ENCODE data around the gene TMEM270. TPM values are rescaled to one million over a fixed set of nuclear protein-coding genes. Genes with fewer than 3 reads are reported as not detected.
"Not testable (repeated sequence)": the region's sequence is repeated elsewhere in the genome, so short reads cannot be mapped to it uniquely, and the experiment has no call there.

The TMEM270 gene
- not detected for polyA plus RNA-seq (ENCODE audit: low read depth in 6 of 6)

GRCh38 chr7:73860859-73861258 lies at the start of gene TMEM270:
Gene TMEM270 (plus strand): TSS chr7:73861159. CDS start chr7:73861195, 36 bp downstream.
- no peaks in the 10 kb centered on the region for H3K36me3 Mint-ChIP-seq
- peak within 1 kb of the TSS in 1 of 6 donors; percentile 32 for H3K27ac Mint-ChIP-seq
- DNase-seq (no peak), ATAC-seq (ENCODE audit: low read depth in 2 of 2) (no peak)
- no peak within 1 kb of the TSS for H3K4me3 Mint-ChIP-seq
- peaks cover 0 to 1% (median under 1%) of the 10 kb centered on the region in 3 donors for H3K4me1 Mint-ChIP-seq
- peaks cover 0 to 5% (median 0%) of the 10 kb centered on the region in 7 donors for H3K9me3 Mint-ChIP-seq
- peaks cover 4 to 41% (median 28%) of the 10 kb centered on the region in 3 donors for H3K27me3 Mint-ChIP-seq

- Mint-ChIP-seq H3K9me3 (peaks cover 0 to 21% (median 14%) of the 10 kb centered on the region in 7 donors), H3K4me3 (no peak overlapping the region), H3K27ac (no peak overlapping the region), H3K4me1 (no peaks in the 10 kb centered on the region), H3K36me3 (peaks cover 0 to 11% of the 10 kb centered on the region in 2 donors), H3K27me3 (peaks cover 9 to 20% (median 12%) of the 10 kb centered on the region in 3 donors)
- peak; percentile 23 for DNase-seq
- ATAC-seq (ENCODE audit: low read depth in 2 of 2), result peak; percentile 49 to 71
These were observed 49.2 kb upstream of the TMEM270 start for GRCh38 chr7:73811760-73812168.

GRCh38 chr7:73812996-73813395 lies 48.0 kb upstream of the TMEM270 start:
- Mint-ChIP-seq H3K36me3 (peaks cover 0 to 13% of the 10 kb centered on the region in 2 donors), H3K9me3 (peaks cover 0 to 21% (median 14%) of the 10 kb centered on the region in 7 donors), H3K4me1 (no peaks in the 10 kb centered on the region), H3K27ac (no peak overlapping the region), H3K4me3 (no peak overlapping the region), H3K27me3 (peaks cover 9 to 27% (median 12%) of the 10 kb centered on the region in 3 donors)
- DNase-seq, result no peak
- ATAC-seq (ENCODE audit: low read depth in 2 of 2), result no peak

- peaks cover 9 to 26% (median 12%) of the 10 kb centered on the region in 3 donors for H3K27me3 Mint-ChIP-seq
- H3K36me3 Mint-ChIP-seq, result peaks cover 0 to 17% of the 10 kb centered on the region in 2 donors
- H3K27ac Mint-ChIP-seq, result no peak overlapping the region
- H3K9me3 Mint-ChIP-seq, result peaks cover 0 to 21% (median 14%) of the 10 kb centered on the region in 7 donors
- no peak for ATAC-seq (ENCODE audit: low read depth in 2 of 2)
- no peak for DNase-seq
- H3K4me1 Mint-ChIP-seq, result no peaks in the 10 kb centered on the region
- no peak overlapping the region for H3K4me3 Mint-ChIP-seq
These were observed 45.5 kb upstream of the TMEM270 start for GRCh38 chr7:73815436-73815835.

- ATAC-seq (ENCODE audit: low read depth in 2 of 2) (no peak), DNase-seq (no peak)
- Mint-ChIP-seq H3K4me3 (no peak overlapping the region), H3K9me3 (peaks cover 0 to 20% (median 14%) of the 10 kb centered on the region in 7 donors), H3K27ac (no peak overlapping the region), H3K27me3 (peaks cover 12 to 20% (median 17%) of the 10 kb centered on the region in 3 donors), H3K36me3 (peaks cover 0 to 17% of the 10 kb centered on the region in 2 donors), H3K4me1 (no peaks in the 10 kb centered on the region)
These were observed 43.8 kb upstream of the TMEM270 start for GRCh38 chr7:73817121-73817520.

- DNase-seq (no peak), ATAC-seq (ENCODE audit: low read depth in 2 of 2) (no peak)
- Mint-ChIP-seq H3K4me1 (no peaks in the 10 kb centered on the region), H3K27ac (peak overlapping the region in 1 of 6 donors; percentile 31), H3K36me3 (peaks cover 0 to 6% of the 10 kb centered on the region in 2 donors), H3K27me3 (peaks cover 0 to 26% (median 18%) of the 10 kb centered on the region in 3 donors), H3K9me3 (no peaks in the 10 kb centered on the region), H3K4me3 (no peak overlapping the region)
These were observed 40.9 kb upstream of the TMEM270 start for GRCh38 chr7:73820013-73820412.

- not testable (repeated sequence) for DNase-seq; ATAC-seq (ENCODE audit: low read depth in 2 of 2); H3K4me3 Mint-ChIP-seq; H3K9me3 Mint-ChIP-seq; H3K36me3 Mint-ChIP-seq; H3K4me1 Mint-ChIP-seq
- H3K27me3 Mint-ChIP-seq, result peaks cover 0 to 20% (median 18%) of the 10 kb centered on the region in 3 donors
- H3K27ac Mint-ChIP-seq, result peak overlapping the region in 2 of 6 donors; percentile 5 to 35
These were observed 39.2 kb upstream of the TMEM270 start for GRCh38 chr7:73821597-73822285.

GRCh38 chr7:73822319-73823173 lies 38.4 kb upstream of the TMEM270 start:
- ATAC-seq (ENCODE audit: low read depth in 2 of 2) (no peak), DNase-seq (no peak)
- H3K9me3 Mint-ChIP-seq, result no peaks in the 10 kb centered on the region
- peak overlapping the region in 1 of 6 donors; percentile 8 for H3K27ac Mint-ChIP-seq
- H3K4me3 Mint-ChIP-seq, result no peak overlapping the region
- H3K27me3 Mint-ChIP-seq, result peaks cover 0 to 18% (median 15%) of the 10 kb centered on the region in 3 donors
- H3K36me3 Mint-ChIP-seq, result peaks cover 0 to 6% of the 10 kb centered on the region in 2 donors
- H3K4me1 Mint-ChIP-seq, result peaks cover 16 to 18% (median 18%) of the 10 kb centered on the region in 3 donors

GRCh38 chr7:73823257-73823656 lies 37.7 kb upstream of the TMEM270 start:
- H3K4me1 Mint-ChIP-seq, result peaks cover 22 to 25% (median 24%) of the 10 kb centered on the region in 3 donors

GRCh38 chr7:73823873-73824592 lies 36.9 kb upstream of the TMEM270 start:
- H3K4me1 Mint-ChIP-seq, result peaks cover 28 to 33% (median 32%) of the 10 kb centered on the region in 3 donors
- DNase-seq (no peak), ATAC-seq (ENCODE audit: low read depth in 2 of 2) (no peak)
- peaks cover 0 to 18% (median 6%) of the 10 kb centered on the region in 3 donors for H3K27me3 Mint-ChIP-seq
- no peak overlapping the region for H3K27ac Mint-ChIP-seq
- no peaks in the 10 kb centered on the region for H3K9me3 Mint-ChIP-seq
- H3K4me3 Mint-ChIP-seq, result peak overlapping the region in 1 of 8 donors; percentile 20
- no peaks in the 10 kb centered on the region for H3K36me3 Mint-ChIP-seq

More at GRCh38 chr7:73823257-73823656, 37.7 kb upstream of the TMEM270 start:
- Mint-ChIP-seq H3K27ac (peak overlapping the region in 1 of 6 donors; percentile 8), H3K27me3 (peaks cover 0 to 18% (median 11%) of the 10 kb centered on the region in 3 donors), H3K4me3 (peak overlapping the region in 1 of 8 donors; percentile 21), H3K36me3 (peaks cover 0 to 1% of the 10 kb centered on the region in 2 donors), H3K9me3 (no peaks in the 10 kb centered on the region)
- DNase-seq (no peak), ATAC-seq (ENCODE audit: low read depth in 2 of 2) (no peak)

GRCh38 chr7:73824986-73825385 lies 36.0 kb upstream of the TMEM270 start:
- Mint-ChIP-seq H3K27ac (peak overlapping the region in 1 of 6 donors; percentile 89), H3K9me3 (no peaks in the 10 kb centered on the region)
- no peak for ATAC-seq (ENCODE audit: low read depth in 2 of 2)

GRCh38 chr7:73827567-73828106 lies 33.3 kb upstream of the TMEM270 start:
- Mint-ChIP-seq H3K4me1 (peaks cover 31 to 39% (median 39%) of the 10 kb centered on the region in 3 donors), H3K27me3 (peaks cover 0 to 10% (median 6%) of the 10 kb centered on the region in 3 donors), H3K9me3 (no peaks in the 10 kb centered on the region), H3K4me3 (peak overlapping the region in 7 of 8 donors; percentile 49 to 76 (median 66)), H3K27ac (peak overlapping the region in 2 of 6 donors; percentile 75 to 92), H3K36me3 (no peaks in the 10 kb centered on the region)
- DNase-seq (no peak), ATAC-seq (ENCODE audit: low read depth in 2 of 2) (no peak)

More at GRCh38 chr7:73824986-73825385, 36.0 kb upstream of the TMEM270 start:
- no peaks in the 10 kb centered on the region for H3K36me3 Mint-ChIP-seq
- DNase-seq, result no peak
- H3K4me3 Mint-ChIP-seq, result no peak overlapping the region
- H3K4me1 Mint-ChIP-seq, result peaks cover 31 to 39% (median 39%) of the 10 kb centered on the region in 3 donors
- peaks cover 0 to 18% (median 6%) of the 10 kb centered on the region in 3 donors for H3K27me3 Mint-ChIP-seq

Data from naive B cell (primary cell).